Gastrocnemius medialis (tissue), 4 donors: ENCODE results near the gene RGS8.

ENCODE experiments used
- CTCF ChIP-seq, 5 experiments: fragments of 450-650 bp in 3 of 5; fragments of 200-600 bp in 2 of 5; sonication (generic) in 2 of 5; IDR thresholded peaks in 4 of 5; conservative IDR thresholded peaks in 1 of 5; 1 replicate in 4 of 5; 2 replicates in 1 of 5; pipeline ENCODE4 v1.5.1; 2016 to 2019; ENCODE audit warnings: antibody characterized with exemption in 5 of 5, mild to moderate bottlenecking in 3 of 5, moderate library complexity in 3 of 5
- POLR2A ChIP-seq, 2 donors: fragments of 450-650 bp; IDR thresholded peaks; one replicate each; pipeline ENCODE4 v1.6.1; 2017; ENCODE audit warnings: antibody characterized with exemption in 2 of 2, mild to moderate bottlenecking in 2 of 2, moderate library complexity in 2 of 2

- TF ChIP-seq CTCF (IDR thresholded peaks at IDR 0.05 in 4 of 5, conservative IDR thresholded peaks at IDR 0.05 in 1 of 5) (no peak), POLR2A (IDR thresholded peaks at IDR 0.05) (no peak)
Measured at GRCh38 chr1:182668521-182669054, 15.8 kb downstream of the RGS8 start.
